ENCODE measurements around the gene CCDC85A. TPM values are rescaled to one million over a fixed set of nuclear protein-coding genes. Genes with fewer than 3 reads are reported as not detected.

CCDC85A gene
- total and polyA plus RNA-seq, 2 experiments from 2014 or later = 0.21 to 0.24 TPM

DNA sequence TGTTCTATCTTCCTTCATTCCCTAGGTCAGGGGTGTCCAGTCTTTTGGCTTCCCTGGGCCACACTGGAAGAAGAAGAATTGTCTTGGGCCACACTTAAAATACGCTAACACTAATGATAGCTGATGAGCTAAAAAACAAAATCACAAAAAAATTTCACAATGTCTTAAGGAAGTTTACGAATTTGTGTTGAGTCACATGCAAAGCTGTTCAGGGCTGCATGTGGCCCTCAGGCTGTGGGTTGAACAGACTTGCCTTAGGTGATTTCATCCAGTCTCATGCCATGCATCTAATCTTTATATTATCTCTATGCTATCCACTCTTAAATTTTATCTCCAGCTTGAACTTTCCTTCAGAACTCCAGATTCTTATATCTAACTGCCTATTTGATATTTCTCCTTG, 80.1 kb downstream of the CCDC85A start (continued):
- TF ChIP-seq, protein P1, sequence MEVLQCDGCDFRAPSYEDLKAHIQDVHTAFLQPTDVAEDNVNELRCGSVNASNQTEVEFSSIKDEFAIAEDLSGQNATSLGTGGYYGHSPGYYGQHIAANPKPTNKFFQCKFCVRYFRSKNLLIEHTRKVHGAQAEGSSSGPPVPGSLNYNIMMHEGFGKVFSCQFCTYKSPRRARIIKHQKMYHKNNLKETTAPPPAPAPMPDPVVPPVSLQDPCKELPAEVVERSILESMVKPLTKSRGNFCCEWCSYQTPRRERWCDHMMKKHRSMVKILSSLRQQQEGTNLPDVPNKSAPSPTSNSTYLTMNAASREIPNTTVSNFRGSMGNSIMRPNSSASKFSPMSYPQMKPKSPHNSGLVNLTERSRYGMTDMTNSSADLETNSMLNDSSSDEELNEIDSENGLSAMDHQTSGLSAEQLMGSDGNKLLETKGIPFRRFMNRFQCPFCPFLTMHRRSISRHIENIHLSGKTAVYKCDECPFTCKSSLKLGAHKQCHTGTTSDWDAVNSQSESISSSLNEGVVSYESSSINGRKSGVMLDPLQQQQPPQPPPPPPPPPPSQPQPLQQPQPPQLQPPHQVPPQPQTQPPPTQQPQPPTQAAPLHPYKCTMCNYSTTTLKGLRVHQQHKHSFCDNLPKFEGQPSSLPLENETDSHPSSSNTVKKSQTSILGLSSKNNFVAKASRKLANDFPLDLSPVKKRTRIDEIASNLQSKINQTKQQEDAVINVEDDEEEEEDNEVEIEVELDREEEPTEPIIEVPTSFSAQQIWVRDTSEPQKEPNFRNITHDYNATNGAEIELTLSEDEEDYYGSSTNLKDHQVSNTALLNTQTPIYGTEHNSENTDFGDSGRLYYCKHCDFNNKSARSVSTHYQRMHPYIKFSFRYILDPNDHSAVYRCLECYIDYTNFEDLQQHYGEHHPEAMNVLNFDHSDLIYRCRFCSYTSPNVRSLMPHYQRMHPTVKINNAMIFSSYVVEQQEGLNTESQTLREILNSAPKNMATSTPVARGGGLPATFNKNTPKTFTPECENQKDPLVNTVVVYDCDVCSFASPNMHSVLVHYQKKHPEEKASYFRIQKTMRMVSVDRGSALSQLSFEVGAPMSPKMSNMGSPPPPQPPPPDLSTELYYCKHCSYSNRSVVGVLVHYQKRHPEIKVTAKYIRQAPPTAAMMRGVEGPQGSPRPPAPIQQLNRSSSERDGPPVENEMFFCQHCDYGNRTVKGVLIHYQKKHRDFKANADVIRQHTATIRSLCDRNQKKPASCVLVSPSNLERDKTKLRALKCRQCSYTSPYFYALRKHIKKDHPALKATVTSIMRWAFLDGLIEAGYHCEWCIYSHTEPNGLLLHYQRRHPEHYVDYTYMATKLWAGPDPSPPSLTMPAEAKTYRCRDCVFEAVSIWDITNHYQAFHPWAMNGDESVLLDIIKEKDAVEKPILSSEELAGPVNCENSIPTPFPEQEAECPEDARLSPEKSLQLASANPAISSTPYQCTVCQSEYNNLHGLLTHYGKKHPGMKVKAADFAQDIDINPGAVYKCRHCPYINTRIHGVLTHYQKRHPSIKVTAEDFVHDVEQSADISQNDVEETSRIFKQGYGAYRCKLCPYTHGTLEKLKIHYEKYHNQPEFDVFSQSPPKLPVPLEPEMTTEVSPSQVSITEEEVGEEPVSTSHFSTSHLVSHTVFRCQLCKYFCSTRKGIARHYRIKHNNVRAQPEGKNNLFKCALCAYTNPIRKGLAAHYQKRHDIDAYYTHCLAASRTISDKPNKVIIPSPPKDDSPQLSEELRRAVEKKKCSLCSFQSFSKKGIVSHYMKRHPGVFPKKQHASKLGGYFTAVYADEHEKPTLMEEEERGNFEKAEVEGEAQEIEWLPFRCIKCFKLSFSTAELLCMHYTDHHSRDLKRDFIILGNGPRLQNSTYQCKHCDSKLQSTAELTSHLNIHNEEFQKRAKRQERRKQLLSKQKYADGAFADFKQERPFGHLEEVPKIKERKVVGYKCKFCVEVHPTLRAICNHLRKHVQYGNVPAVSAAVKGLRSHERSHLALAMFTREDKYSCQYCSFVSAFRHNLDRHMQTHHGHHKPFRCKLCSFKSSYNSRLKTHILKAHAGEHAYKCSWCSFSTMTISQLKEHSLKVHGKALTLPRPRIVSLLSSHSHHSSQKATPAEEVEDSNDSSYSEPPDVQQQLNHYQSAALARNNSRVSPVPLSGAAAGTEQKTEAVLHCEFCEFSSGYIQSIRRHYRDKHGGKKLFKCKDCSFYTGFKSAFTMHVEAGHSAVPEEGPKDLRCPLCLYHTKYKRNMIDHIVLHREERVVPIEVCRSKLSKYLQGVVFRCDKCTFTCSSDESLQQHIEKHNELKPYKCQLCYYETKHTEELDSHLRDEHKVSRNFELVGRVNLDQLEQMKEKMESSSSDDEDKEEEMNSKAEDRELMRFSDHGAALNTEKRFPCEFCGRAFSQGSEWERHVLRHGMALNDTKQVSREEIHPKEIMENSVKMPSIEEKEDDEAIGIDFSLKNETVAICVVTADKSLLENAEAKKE (CRISPR knock-in tag; IDR thresholded peaks at IDR 0.05) = no peak
- TF ChIP-seq EZH2phosphoT487 (IDR thresholded peaks at IDR 0.05; ENCODE audit: unreplicated experiment) = no peak

GRCh38 chr2:56266761-56267414, 83.1 kb downstream of the CCDC85A start:
- Histone ChIP-seq H2AFZ (no peak overlapping the region), H3K4me1 (ENCODE audit: insufficient read depth) (peaks cover 4% of the 10 kb centered on the region), H3K9me2 (ENCODE audit: insufficient read depth) (no peaks in the 10 kb centered on the region), H3K4me3 (no peak overlapping the region), H3K36me3 (ENCODE audit: insufficient read depth) (no peaks in the 10 kb centered on the region), H3F3A (replicated peaks; ENCODE audit: low read depth) (no peaks in the 10 kb centered on the region), H4K20me1 (replicated peaks; ENCODE audit: insufficient read depth) (no peaks in the 10 kb centered on the region), H3K4me2 (no peak overlapping the region), H3K27me3 (ENCODE audit: insufficient read depth) (no peaks in the 10 kb centered on the region), H3K79me2 (replicated peaks; ENCODE audit: insufficient read depth) (no peaks in the 10 kb centered on the region), H3K27ac (ENCODE audit: low read depth) (no peak overlapping the region)
- Mint-ChIP-seq H3K4me3 (no peak overlapping the region), H3K36me3 (ENCODE audit: low read depth) (no peaks in the 10 kb centered on the region), H3K27me3 (ENCODE audit: insufficient read depth, low read depth, poor library complexity) (peaks cover 2% of the 10 kb centered on the region), H3K4me1 (peaks cover 7% of the 10 kb centered on the region), H3K27ac (no peak overlapping the region), H3K9me3 (no peaks in the 10 kb centered on the region)
- ATAC-seq (no peak), DNase-seq (ENCODE audit: low spot score) (no peak)
- TF ChIP-seq, protein P2, sequence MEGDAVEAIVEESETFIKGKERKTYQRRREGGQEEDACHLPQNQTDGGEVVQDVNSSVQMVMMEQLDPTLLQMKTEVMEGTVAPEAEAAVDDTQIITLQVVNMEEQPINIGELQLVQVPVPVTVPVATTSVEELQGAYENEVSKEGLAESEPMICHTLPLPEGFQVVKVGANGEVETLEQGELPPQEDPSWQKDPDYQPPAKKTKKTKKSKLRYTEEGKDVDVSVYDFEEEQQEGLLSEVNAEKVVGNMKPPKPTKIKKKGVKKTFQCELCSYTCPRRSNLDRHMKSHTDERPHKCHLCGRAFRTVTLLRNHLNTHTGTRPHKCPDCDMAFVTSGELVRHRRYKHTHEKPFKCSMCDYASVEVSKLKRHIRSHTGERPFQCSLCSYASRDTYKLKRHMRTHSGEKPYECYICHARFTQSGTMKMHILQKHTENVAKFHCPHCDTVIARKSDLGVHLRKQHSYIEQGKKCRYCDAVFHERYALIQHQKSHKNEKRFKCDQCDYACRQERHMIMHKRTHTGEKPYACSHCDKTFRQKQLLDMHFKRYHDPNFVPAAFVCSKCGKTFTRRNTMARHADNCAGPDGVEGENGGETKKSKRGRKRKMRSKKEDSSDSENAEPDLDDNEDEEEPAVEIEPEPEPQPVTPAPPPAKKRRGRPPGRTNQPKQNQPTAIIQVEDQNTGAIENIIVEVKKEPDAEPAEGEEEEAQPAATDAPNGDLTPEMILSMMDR (conservative IDR thresholded peaks at IDR 0.05; ENCODE audit: low read depth in 2 of 2) = no peak
- TF ChIP-seq CREB1 (CRISPR knock-in tag; IDR thresholded peaks at IDR 0.05; ENCODE audit: low read depth) (no peak), EZH2phosphoT487 (IDR thresholded peaks at IDR 0.05; ENCODE audit: unreplicated experiment) (no peak), NANOG (IDR thresholded peaks at IDR 0.05; ENCODE audit: borderline replicate concordance) (no peak), REST (IDR thresholded peaks at IDR 0.05; ENCODE audit: unreplicated experiment) (no peak), ZNF331 (CRISPR knock-in tag; IDR thresholded peaks at IDR 0.05; ENCODE audit: low read depth) (no peak)

All from GM23338 (cell line).